ENCODE measurements around the gene ZNF155.

The ZNF155 gene

GRCh38 chr19:44005973-44006372, 22.0 kb downstream of the ZNF155 start:
- DNase-seq = peak; percentile 88

DNA sequence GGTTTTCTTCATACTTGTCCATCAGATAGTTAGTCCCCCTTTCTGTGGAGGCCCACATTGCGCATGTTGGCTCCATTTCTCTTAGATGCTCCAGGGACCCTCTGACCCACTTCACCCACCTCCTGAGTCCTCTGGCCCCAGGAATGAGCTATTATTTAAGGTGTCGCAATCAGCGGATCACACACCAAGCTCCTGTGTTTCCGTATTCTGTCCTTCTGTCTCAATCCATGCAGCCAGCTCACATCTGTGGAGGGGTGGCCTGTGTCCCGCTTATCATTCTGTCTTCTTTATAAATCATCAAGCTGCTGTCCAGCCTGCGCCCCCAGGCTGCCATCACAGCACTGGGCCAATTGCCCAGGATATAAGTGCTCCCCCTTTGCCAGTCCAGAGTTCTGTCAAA, 23.5 kb downstream of the ZNF155 start:
- DNase-seq = no peak

- DNase-seq = no peak
Measured at GRCh38 chr19:44010468-44010867, 26.5 kb downstream of the ZNF155 start.

- no peak for DNase-seq
Measured at GRCh38 chr19:44019498-44019897, 35.5 kb downstream of the ZNF155 start.

DNA sequence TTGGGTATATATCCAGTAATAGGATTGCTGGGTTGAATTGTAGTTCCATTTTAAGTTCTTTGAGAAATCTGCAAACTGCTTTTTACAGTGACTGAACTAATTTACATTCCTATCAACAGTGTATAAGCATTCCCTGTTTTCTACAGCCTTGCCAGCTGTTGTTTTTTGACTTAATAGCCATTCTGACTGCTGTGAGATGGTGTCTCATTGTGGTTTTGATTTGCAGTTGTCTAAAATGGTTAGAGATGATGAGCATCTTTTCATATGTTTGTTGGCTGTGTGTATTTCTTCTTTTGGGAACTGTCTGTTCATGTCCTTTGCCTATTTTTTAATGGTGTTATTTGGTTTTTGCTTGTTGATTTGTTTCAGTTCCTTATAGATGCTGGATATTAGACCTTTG, 37.2 kb downstream of the ZNF155 start:
- no peak for DNase-seq

GRCh38 chr19:44024900-44025216, 40.9 kb downstream of the ZNF155 start:
- no peak for DNase-seq

DNA sequence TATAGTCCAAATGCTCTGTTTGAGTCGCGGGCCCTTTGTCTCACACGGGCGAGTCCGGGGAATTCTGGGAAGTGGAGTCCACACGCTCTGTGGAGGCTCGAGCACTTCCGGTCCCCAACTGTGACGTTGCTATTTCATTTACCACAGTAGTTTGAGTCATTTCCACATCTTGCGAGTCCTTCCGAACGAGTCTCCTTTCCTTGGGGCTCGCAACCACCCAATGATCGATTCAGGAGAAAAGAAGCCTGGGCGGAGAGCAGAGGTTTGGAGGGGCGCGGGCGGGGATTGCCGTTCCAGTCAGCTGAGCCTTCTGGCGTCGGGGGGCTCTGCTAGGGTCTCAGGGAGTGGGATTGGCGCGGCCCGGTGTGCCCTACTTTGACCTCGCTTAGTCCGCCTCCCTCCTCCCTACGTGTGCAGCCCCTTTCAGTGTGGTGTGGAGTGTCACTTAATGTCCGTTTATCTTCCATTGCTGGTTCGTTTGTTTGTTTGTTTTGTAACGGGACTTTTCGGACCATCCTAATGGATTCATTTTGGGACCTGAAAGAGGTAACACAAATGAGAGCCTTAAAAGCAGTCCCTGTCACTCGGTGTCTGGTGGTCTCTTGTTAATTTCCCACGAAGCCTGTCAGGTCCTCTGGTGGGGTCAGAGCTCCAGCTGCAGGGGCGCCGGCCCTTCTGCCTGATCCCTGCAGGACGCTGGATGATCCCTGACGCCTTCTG, 41.4 kb downstream of the ZNF155 start, which contains the start of gene ZNF222:
Gene ZNF222 (plus strand): TSS at position 163 of the 720 bp plus-strand sequence. CDS start 58 bp downstream, at position 221.
- DNase-seq = peak; percentile 91

- no peak for DNase-seq
Measured at GRCh38 chr19:44026622-44027021, 42.6 kb downstream of the ZNF155 start.

- no peak for DNase-seq
Measured at GRCh38 chr19:44032001-44032610, 48.1 kb downstream of the ZNF155 start.

- peak; percentile 19 for DNase-seq
Measured at GRCh38 chr19:44042147-44042546, 58.2 kb downstream of the ZNF155 start.

All from inflammatory macrophage treated with lipopolysaccharide for 4 hours (primary cell).